Activated CD4-positive, alpha-beta T cell treated with anti-CD3 and anti-CD28 coated beads for 48 hours (primary cell): ENCODE measurements around the gene GRK4.
A peak's percentile ranks its signal among the peaks of the same experiment; 100 is the strongest.
"Not testable (repeated sequence)": the region's sequence is repeated elsewhere in the genome, so short reads cannot be mapped to it uniquely, and the experiment has no call there.

Experiments used
- DNase-seq: peaks from one replicate; pipeline ENCODE4 v3.0.0-alpha.2; 2020

GRK4 gene

DNA sequence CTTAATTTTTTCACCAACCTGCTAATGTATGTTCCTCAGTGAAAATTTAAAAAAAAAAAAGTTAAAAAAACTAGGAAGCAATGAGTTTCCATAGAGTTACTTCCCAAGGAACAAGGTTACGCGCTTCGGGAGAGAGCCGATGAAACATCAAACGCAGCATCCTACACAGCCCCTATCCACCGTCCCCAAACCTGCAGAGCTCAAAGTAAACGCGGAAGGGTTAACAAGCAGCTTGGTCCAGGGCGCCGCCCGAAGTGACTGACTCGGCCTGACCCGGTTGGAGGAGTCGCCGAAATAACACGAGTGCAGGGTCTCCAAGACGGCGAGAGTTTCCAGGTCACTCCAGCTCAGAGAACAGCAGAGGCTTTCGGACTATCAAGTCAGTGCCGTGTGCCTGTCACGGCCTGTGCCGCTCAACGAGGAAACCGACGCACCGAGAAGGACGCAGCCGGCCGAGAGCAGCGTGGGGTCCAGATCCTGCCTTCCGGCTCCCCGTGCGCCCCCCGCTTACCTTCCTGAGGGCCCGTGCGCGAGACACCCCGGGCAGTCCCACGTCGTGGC is 677 bp upstream of the GRK4 start:
- peak; percentile 64 for DNase-seq

DNA sequence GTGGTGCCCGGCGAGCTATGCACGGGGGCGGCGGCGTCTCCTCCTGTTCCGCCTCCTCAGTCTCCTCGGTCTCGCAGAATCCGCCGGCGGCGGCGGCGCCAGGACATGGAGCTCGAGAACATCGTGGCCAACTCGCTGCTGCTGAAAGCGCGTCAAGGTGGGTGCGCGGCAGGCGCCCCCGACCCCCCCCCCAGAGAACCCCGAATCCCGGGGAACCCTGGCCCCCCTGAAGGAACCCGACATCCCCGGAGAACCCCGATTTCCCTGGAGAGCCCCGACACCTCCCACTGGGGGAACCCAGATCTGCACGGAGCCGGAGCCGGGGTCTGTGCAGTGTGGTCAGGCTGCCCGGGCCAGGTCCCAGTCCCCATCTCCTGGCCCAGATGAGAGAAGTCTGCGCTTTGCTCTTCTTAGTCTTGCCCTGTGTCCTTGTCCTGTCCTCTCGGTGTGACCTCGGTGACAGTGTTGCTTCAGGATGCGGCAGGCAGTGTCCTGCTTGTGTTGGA is 648 bp downstream of the GRK4 start:
- no peak for DNase-seq

DNA sequence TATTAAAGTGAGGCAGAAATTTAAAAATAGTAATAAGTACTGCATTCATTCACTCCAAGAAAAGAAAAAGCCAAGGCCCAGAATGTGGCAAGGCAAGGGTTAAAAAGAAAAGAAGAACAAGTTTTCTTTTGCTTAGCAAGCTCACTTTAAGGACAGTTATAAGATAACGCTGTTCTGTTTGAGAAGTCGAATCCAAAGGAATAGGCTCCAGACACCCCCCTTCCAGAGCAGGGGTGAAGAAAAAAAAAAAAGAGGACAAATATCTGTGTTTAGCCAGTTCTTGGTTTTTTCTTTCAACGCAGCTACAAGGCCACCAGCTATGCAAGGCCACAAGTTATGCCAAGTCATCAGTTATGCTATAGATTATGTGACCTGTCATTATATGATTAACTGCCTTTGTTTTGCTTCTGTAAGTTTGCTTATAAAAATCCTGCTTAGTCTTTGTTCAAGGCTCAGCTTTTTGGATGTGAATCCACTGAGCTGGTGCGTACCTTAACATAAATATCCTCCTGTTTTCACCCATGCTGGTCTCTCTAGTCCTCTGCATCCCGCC is 1.4 kb downstream of the GRK4 start:
- DNase-seq, result no peak

DNA sequence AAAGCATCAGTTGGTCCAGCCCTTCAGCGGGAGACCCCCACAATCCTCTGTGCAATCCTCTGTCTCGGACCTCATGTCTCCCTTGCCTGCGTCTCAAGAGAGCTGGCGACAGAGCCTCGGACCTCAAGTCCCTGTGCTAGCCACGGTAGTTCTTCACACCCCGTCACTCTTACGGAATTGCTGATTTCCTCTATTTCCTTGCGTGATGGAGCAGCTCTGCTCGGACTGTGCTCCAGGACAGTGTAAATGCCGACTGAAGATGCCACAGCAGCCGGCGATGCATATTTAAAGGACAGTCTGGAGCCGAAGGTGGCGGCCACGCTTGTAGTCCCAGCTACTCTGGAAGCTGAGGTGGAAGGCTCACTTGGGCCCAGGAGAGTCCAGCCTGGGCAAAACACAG is 1.9 kb downstream of the GRK4 start:
- DNase-seq, result no peak

DNA sequence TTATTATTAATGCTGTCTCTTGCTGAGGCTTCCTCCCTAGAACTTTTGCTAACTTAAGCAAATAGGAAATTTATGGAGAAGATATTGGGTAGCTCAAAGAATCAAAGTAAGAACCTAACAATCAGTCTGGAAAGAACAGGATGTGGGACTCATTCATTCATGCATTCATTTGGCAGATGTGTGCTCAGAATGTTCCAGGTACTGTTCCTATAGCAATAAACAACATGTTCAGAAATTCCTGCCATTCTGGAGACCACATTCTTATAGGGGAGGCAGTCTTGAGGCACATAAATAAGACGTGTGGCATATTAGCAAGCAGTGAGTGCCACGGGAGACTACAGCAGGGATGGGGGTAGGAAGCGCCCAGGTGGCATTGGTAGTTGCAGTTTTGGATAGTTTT is 5.0 kb downstream of the GRK4 start:
- no peak for DNase-seq

DNA sequence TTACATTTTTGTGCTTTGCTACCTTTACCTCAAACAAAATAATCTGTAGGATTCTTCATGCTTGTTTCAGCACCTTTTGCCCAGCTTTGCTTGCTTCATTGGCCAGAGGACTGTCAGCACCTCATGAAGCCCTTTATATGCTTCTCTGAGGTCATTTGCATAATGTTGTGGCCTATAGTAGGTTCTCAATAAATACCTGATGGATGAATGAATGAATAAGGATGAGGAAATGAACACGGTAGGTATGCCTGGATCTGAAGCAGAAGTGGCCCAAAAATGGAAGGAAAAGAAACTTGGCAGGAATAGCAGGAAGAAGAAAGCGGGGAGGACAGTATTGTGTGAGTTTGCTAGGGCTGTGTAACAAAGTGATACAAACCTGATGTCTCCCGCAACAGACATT is 7.9 kb downstream of the GRK4 start:
- no peak for DNase-seq

DNA sequence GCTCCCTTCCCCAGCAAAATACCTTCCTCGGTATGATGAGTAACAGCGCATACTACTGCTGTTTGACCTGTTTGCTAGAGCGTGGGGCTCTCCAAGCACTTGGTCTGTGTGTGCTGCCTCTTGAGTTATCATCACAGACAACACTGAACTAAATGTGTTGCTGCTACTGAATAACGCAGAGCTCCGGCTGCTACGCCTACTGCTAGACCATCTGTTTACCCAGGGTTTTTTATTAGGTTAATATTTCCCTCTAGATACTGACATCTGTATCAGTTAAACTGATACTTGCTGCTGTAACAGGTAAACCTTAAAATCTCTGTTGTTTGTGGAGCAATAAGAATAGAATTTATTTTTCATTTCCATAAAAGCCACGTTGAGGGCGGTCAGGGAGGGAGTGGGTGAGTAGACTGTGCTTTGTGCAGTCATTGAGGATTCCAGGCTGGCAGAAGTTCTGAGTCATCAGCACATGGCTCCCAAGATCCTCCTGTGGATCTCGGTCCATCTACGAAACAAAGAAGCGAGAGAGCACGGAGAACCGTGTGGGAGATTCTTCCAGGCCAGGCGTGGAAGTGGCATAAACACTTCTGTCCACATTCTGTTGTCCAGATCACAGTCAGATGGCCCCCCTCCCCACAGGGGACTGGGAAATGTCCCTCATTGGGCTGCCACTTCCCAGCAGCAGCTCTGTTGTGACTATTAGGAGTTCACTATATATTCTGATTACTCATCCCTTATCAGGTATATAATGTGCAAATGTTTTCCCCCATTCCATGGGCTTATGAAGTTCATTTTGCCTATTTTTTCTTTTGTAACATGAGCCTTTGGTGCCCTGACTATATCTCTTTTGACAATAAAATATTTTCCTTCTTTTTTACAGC is 14.1 kb downstream of the GRK4 start:
- no peak for DNase-seq

DNA sequence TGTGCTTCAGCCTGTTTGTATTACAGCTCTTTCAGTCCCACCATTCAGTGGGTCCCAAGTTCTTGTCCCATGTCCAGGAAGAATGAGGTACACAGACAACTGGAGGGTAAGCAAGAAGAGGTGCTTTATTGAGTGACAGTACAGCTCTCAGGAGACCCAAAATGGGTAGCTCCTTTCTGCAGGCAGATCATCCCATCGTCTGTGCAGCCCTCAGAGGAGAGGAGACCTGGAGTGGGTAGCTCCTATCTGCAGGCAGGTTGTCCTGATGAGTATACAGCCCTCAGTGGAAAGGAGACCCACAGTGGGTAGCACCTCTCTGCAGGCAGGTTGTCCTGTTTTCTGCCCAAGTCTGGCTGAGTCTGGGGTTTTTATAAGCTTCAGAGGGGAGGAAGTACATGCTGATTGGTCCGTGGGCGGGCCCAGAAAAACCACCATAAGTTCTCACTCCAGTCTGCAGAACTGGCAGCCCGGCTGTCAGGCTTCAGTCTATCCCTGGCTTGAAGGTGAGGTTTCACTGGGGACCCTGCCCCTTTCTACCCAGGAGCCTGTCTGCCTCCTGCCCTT is 18.0 kb downstream of the GRK4 start:
- peak; percentile 10 for DNase-seq

DNA sequence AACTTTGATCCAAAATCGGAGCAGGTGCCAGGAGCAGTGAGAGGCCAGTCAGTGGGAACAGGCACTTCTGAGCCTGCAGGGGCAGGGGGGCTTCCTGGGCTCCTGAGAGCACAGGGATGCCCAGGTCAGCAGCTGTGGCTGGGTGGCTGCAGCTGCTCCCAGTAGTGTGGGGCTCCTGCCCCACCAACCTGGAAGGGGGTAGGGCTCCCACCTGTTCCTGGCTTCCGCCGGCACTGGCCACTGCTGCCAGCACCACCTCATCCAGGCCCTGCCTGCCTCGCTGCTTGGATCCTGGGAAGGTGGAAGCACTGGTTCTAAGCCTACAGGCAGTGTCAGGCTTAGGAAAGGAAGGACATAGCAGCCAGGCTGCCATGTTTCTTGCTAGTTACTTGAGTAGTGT is 18.6 kb downstream of the GRK4 start:
- no peak for DNase-seq

DNA sequence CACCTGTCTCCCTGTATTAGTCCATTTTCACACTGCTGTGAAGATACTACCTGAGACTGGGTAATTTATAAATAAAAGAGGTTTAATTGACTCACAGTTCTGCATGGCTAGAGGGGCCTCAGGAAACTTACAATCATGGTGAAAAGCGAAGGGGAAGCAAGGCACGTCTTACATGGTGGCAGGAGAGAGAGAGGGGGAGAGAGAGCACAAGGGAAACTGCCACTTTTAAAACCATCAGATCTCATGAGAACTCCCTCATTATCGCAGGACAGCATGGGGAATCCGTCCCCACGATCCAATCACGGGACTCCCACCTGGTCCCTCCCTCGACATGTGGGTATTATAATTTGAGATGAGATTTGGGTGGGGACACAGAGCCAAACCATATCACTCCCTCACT is 20.3 kb downstream of the GRK4 start:
- DNase-seq, result not testable (repeated sequence)

DNA sequence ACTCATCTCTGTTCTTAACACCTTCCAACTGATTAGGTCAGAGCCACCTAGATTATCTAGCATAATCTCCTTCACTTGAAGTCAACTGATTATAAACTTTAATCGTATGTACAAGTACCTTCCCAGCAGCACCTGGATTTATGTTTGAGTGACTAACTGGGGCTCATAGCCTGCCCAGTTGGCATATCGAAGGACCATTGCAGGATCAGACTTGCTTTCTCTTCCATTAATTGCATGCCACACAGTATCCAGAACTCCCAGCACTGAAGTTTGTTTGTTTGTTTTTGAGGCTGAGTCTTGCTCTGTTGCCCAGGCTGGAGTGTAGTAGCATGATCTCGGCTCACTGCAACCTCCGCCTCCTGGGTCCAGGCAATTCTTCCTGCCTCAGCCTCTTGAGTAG is 27.9 kb downstream of the GRK4 start:
- no peak for DNase-seq

DNA sequence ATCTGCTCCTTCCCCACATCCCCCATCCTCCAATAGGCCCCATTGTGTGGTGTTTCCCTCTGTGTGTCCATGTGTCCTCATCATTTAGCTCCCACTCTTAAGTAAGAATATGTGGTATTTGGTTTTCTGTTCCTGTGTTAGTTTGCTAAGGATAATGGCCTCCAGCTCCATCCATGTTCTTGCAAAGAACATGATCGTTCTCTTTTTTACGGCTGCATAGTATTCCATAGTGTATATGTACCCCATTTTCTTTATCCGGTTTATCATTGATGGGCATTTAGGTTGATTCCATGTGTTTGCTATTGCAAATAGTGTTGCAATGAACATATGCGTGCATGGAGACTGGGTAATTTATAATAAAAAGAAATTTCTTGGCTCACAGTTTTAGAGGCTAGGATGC is 31.5 kb downstream of the GRK4 start:
- DNase-seq, result no peak

DNA sequence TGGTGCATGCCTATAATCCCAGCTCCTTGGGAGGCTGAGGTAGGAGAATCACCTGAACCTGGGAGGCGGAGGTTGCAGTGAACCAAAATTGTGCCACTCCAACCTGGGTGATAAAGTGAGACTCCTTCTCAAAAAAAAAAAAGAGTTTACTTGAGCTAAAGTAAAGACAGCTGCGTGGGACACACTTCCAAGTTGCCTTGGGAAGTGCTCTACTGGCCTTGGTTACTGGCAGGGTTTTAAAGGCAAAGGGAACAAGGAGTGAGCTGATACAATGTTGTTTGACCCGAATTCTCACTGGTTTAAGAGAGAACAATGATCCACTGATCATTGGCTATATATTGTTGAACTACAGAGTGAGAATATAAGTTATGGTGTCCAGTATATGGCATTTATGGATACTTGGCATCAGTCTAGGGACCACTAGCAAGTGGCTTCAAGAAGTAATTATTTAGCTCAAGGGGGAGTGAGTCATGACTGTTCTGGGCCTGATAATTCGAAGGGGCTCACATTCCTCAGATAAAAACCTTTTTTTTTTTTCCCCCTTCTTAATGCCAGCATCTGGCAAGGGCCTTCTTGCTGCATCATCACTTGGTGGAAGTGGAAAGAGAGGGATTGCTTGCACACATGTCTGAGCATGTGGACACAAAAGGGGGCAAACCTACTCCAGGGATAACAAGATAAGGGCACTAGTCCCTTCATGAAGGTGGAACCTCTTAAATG is 32.3 kb downstream of the GRK4 start:
- no peak for DNase-seq

DNA sequence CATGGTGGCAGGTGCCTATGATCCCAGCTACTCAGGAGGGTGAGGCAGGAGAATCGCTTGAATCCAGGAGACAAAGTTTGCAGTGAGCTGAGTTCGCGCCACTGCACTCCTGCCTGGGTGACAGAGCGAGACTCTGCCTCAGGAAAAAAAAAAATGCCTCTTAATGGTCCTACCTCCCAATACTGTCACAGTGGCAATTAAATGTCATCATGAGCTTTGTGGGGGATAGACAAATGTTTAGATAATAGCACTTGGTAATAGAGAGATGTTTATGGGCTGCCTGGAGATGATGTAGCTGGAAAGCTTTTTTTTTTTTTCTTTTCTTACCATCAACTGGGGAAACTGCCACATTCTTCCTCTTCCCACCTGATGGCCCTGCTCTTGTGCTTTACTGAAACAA is 33.0 kb downstream of the GRK4 start:
- no peak for DNase-seq

DNA sequence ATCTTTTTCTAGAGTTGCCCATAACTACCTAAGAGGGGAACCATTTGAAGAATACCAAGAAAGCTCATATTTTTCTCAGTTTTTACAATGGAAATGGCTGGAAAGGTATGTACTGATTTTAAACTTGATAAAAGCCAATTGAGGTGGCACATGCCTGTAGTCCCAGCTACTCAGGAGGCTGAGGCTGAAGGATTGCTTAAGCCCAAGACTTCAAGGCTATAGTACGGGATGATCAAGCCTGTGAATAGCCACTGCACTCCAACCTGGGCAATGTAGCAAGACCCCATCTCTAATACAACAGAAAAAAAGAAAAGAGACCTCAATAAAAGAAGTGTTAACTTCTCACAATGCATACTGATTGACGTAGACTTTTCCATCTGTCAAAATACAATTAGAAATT is 44.4 kb downstream of the GRK4 start:
- no peak for DNase-seq

DNA sequence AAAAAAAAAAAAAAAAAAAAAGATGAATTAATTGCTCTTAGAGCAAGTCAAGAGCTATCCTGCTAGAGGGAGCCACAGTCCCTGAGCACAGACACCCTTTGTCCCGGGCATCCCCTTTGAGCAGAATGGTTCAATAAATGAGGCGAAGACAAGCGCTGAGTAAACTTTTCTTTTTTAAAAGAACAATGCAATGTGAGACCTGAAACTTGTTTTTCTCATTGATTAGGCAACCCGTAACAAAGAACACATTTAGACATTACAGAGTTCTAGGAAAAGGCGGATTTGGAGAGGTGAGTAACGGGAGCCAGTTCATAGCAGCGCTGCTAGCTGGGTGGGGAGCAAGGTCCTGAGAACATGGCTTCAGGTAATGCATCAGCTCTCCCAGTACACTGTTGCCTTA is 46.1 kb downstream of the GRK4 start:
- peak; percentile 41 for DNase-seq

DNA sequence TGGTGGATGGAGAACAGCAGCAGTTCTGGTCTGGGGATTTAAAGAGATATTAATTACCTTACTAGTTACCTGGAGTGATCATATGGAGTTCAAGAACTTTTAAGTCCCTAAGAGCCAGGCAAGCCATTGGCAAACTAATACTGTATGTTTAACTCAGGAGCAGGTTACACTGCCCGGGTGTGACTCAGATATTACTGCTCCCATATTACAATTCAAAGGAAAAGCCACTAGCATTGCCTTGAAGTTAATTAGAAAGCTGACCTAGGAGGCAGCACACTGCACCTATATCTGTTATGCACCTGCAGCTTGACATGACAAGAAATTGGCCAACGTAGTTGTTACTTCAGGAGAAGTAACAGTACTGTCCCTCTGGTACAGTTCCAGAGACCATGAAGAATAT is 47.2 kb downstream of the GRK4 start:
- DNase-seq, result no peak

DNA sequence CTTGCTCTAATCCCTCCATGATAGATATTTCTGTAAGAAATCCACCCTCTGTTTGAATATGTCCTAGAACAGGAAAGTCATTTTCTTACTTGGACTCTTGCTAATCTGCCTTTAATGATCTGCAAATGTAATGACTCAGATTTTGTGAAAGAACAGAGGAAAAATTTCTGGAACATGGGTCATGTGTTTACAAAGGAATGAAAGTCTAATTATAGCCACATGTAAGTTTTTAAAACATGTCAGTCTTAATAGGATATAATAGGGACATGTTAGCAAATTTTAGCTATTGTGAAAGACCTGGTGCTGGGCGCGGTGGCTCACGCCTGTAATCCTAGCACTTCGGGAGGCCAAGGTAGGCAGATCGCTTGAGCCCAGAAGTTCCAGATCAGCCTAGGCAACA is 47.6 kb downstream of the GRK4 start:
- no peak for DNase-seq

DNA sequence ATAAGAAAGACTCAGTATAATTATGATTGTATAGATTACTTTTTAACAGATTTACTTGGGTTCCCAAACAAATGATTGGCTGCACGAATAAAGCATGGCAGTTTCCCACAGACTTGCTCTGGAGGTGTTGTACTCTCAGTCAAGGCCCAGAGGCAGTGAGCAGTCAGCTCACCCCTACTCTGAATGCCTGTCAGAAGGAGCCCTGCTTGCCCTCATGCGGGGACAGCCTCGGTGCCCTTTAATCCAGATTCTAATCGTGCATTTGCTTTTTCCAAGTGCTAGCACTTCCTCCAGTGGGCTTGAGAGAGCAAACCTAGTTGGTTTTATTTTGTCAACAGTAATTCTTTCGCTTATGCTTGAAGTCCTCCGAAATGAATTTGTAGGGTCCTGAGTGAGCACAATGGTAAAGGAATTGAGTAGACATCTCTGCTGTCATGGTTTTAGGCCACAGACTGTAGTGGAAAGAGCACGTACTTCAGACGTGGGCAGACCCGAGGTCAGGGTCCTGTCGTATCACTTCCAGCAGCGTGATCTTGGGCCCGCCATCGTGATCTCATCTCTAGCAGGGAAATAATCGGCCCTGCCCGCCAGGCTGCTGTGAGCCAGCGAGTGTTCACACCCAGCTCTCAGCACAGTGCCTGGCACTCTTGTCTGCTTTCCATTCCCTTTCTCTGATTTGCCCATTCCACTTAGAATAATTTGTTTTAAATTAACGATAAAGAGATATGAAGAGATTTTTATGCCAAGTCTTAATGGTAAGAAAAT is 48.3 kb downstream of the GRK4 start:
- no peak for DNase-seq

DNA sequence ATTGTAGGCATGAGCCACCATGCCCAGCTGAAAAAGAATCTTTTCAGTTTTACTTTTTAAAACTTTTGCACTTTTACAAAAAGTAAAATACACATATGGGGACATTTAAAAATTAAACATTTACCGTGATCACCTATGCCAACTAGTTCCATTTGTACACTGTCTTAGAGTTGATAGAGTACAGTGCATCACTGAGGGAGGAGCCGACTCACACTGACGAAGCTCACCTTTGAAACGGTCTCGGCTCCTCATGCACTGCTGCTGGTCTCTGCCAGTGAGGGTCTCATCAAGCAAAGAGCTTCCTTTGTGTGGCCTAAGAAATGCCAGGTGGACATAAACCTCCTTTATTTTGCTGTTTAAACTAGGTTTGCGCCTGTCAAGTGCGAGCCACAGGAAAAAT is 50.0 kb downstream of the GRK4 start:
- DNase-seq, result no peak

DNA sequence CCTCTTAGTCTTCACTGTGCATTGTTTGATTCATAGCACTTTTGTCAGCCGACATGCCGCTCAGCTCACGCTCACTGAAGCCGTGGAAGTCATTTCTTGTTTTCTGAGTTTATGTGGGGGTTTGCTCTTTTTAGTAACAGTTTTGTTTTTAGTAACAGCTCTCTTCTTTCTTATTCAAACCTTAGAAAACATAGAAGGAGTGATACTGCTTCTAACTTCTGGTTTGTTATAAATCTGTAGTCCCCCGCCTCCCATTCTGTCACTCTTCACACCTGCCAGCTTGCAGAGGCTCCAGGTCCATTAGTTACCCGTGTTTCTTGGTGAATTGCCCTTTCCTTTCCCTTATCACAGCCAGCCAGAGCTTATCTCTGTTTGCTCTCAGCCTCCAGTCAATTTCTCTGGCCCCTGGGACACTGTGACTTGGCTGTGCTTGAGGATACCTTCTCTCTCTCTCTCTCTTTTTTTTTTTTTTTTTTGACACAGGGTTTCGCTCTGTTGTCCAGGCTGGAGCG is 50.5 kb downstream of the GRK4 start:
- peak; percentile 54 for DNase-seq

DNA sequence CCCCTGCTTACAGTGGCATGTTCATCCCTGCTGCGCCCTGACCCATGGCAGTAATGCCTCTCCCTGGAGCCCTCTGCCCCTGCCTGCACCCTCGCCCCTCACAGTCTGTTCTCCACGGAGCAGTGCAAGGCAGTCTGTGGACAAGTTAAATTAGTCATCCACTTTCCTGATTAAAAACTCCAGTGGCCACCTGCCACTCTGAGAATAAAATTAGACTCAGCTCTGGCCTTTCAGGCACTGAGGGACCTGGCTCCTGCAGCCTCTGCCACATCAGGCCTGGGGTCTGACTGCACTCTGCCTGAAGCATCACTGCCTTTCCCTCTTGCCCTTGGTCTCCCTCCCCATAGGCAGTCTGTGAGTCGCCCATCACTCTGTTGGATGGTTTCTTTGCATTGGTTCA is 53.6 kb downstream of the GRK4 start:
- no peak for DNase-seq
